Spleen (tissue), 7 donors: ENCODE results near the gene FN3K.

ENCODE experiments used
- CTCF ChIP-seq, 11 experiments: fragments of 200-600 bp in 7 of 11; fragments of 450-650 bp in 4 of 11; sonication (generic) in 4 of 11; IDR thresholded peaks in 8 of 11; conservative IDR thresholded peaks in 3 of 11; 1 replicate in 7 of 11; 2 replicates in 4 of 11; pipeline versions ENCODE4 v1.4.0 to v1.8.0; 2016 to 2021; ENCODE audit warnings: antibody characterized with exemption in 11 of 11, inconsistent platforms in 4 of 11, mild to moderate bottlenecking in 1 of 11
- POLR2A ChIP-seq, 3 donors: fragments of 450-650 bp; IDR thresholded peaks; one replicate each; pipeline ENCODE4 v1.5.1; 2017; ENCODE audit warnings: antibody characterized with exemption in 3 of 3, mild to moderate bottlenecking in 1 of 3
- donor health status: DM: no; HTN: no; CAD: no; lungs with moderate emphysema.
- donor health status: DM: no; HTN: no; CAD: no.
- donor health status: DM: no; HTN: no; CAD: no.

- TF ChIP-seq CTCF (IDR thresholded peaks at IDR 0.05 in 8 of 11, conservative IDR thresholded peaks at IDR 0.05 in 3 of 11) (no peak), POLR2A (IDR thresholded peaks at IDR 0.05) (no peak)
Observed at GRCh38 chr17:82753201-82753464, 17.7 kb downstream of the FN3K start.
